ENCODE data around the gene POLDIP2. TPM values are rescaled to one million over a fixed set of nuclear protein-coding genes. Genes with fewer than 3 reads are reported as not detected.
A peak's percentile ranks its signal among the peaks of the same experiment; 100 is the strongest.

The POLDIP2 gene
- total RNA-seq, 1 donor from 2014 or later = 45.9 TPM

- TF ChIP-seq POLR2A (IDR thresholded peaks at IDR 0.05) (no peak), POLR2AphosphoS5 (IDR thresholded peaks at IDR 0.05; ENCODE audit: insufficient read depth in 1 of 2, low read depth in 1 of 2) (no peak)
- TF ChIP-seq, protein P1, sequence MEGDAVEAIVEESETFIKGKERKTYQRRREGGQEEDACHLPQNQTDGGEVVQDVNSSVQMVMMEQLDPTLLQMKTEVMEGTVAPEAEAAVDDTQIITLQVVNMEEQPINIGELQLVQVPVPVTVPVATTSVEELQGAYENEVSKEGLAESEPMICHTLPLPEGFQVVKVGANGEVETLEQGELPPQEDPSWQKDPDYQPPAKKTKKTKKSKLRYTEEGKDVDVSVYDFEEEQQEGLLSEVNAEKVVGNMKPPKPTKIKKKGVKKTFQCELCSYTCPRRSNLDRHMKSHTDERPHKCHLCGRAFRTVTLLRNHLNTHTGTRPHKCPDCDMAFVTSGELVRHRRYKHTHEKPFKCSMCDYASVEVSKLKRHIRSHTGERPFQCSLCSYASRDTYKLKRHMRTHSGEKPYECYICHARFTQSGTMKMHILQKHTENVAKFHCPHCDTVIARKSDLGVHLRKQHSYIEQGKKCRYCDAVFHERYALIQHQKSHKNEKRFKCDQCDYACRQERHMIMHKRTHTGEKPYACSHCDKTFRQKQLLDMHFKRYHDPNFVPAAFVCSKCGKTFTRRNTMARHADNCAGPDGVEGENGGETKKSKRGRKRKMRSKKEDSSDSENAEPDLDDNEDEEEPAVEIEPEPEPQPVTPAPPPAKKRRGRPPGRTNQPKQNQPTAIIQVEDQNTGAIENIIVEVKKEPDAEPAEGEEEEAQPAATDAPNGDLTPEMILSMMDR (IDR thresholded peaks at IDR 0.05) = no peak
- DNase-seq (ENCODE audit: extremely low spot score in 2 of 2) = no peak
- intact Hi-C loops (cut with DNase I) = no loop called here
- H3K9me3 ChIP-seq = no peaks in the 10 kb centered on the region
- H3K27me3 ChIP-seq = no peaks in the 10 kb centered on the region
- H3K36me3 ChIP-seq = no peaks in the 10 kb centered on the region
- peak overlapping the region; percentile 50 to 72 for H3K4me3 ChIP-seq
- H3K27ac ChIP-seq = peak overlapping the region; percentile 71
- H3K4me1 ChIP-seq = peaks cover 17% of the 10 kb centered on the region
These were observed 15.0 kb upstream of the POLDIP2 start for GRCh38 chr17:28372203-28372944.

DNA sequence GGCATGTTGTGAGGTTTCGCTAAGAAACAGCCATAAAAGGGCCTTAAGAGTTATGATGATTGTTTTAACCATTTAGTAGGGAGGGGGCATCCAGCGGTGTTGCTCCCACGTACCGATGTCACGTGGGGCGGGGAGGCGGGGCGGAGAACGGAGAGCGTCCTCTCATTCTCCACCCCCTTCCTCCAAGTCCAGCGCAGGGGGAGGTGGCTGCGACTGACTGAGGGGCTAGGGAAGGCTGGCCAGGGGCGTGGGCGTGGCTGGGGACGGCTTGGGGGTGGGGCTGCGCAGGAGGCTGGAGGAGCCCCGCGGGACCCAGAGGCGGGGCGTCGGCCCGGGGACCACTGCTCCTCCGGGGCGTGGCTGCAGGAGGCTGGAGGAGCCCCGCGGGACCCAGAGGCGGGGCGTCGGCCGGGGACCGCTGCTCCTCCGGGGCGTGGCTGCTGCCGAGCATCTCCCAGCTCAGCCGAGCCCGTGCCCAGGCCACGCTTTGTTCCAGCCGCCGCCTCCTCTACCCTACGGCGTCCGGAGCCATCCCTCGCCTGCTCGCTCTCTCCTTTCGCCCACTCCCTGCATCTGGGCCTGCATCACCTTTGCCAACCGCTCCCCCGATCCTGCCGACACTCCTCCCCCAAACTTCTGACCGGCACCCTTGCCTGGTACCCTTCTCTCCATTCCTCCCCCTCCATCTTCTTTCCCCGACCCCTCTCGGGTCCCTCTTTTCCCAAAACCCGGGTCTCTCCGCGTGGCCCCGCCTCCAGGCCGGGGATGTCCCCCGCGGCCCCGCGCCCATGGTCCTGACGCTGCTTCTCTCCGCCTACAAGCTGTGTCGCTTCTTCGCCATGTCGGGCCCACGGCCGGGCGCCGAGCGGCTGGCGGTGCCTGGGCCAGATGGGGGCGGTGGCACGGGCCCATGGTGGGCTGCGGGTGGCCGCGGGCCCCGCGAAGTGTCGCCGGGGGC lies 14.2 kb upstream of the POLDIP2 start, which contains the start of gene SARM1:
Gene SARM1, plus strand, starts transcription at position 450 of the 958 bp plus-strand sequence. Its CDS starts 339 bp downstream, at position 789.
- DNase-seq (ENCODE audit: extremely low spot score in 2 of 2) = no peak
- intact Hi-C loops (cut with DNase I) = no loop called here
- Histone ChIP-seq H3K4me1 (peaks cover 17% of the 10 kb centered on the region), H3K4me3 (peak within 1 kb of the TSS; percentile 50 to 72), H3K27ac (peak within 1 kb of the TSS; percentile 71), H3K36me3 (no peaks in the 10 kb centered on the region), H3K9me3 (no peaks in the 10 kb centered on the region), H3K27me3 (no peaks in the 10 kb centered on the region)
- peak in 1 of 2 donors; percentile 52 for TF ChIP-seq POLR2AphosphoS5 (IDR thresholded peaks at IDR 0.05; ENCODE audit: insufficient read depth in 1 of 2, low read depth in 1 of 2)
- TF ChIP-seq, protein P1 (IDR thresholded peaks at IDR 0.05) = no peak

GRCh38 chr17:28370744-28371103 lies 13.4 kb upstream of the POLDIP2 start:
- peak overlapping the region; percentile 53 for H3K27ac ChIP-seq
- no peaks in the 10 kb centered on the region for H3K36me3 ChIP-seq
- no peaks in the 10 kb centered on the region for H3K27me3 ChIP-seq
- peak overlapping the region in 1 of 2 donors; percentile 50 for H3K4me3 ChIP-seq
- H3K4me1 ChIP-seq = peaks cover 17% of the 10 kb centered on the region
- no peaks in the 10 kb centered on the region for H3K9me3 ChIP-seq
- intact Hi-C loops (cut with DNase I) = no loop called here
- TF ChIP-seq POLR2AphosphoS5 (IDR thresholded peaks at IDR 0.05; ENCODE audit: insufficient read depth in 1 of 2, low read depth in 1 of 2) = no peak
- TF ChIP-seq, protein P1 (IDR thresholded peaks at IDR 0.05) = no peak
- TF ChIP-seq POLR2A (IDR thresholded peaks at IDR 0.05) = no peak
- DNase-seq (ENCODE audit: extremely low spot score in 2 of 2) = no peak

DNA sequence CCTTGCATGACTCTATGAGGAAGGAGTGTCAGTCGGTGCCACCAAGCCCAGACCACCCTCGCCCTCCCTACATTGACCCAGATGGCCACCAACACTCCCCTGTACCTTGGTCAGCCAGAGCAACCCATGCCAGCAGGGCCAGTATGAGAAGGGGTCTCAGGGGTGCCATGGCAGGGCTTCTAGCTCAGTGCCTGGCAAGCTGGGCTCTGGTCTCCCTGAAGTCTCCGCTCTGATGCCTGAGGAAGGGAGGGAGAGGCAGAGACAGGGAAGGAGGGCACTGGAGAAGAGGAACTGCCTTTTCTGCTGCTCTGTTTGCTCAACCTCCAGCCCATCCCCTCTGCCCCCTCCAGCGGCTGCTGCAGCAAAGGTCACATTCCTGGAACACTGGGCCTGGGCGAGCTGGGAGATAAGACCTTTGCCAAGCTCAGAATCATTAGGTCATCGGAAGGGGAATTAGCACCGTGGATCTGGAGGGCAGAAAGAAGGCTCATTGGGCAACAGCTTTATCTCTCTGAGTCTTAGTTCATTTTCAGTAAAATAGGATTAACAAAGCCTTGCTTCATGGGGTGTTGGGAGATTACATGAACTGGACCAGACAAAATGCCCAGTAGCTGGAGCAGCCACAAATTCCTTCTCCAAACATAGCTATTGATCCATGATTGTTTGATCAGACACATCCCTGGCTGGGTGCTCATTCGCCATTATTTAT lies 12.9 kb upstream of the POLDIP2 start, which contains the start of gene VTN:
Gene VTN, minus strand, starts transcription at position 273 of the 709 bp plus-strand sequence. Its CDS starts 104 bp downstream, at position 169.
- intact Hi-C loops (cut with DNase I) = no loop called here
- Histone ChIP-seq H3K9me3 (no peaks in the 10 kb centered on the region), H3K27me3 (no peaks in the 10 kb centered on the region), H3K4me3 (peak within 1 kb of the TSS; percentile 50 to 72), H3K4me1 (peaks cover 17% of the 10 kb centered on the region), H3K27ac (peak within 1 kb of the TSS; percentile 53), H3K36me3 (no peaks in the 10 kb centered on the region)
- DNase-seq (ENCODE audit: extremely low spot score in 2 of 2) = no peak
- TF ChIP-seq, protein P1 (IDR thresholded peaks at IDR 0.05) = no peak
- no peak for TF ChIP-seq POLR2A (IDR thresholded peaks at IDR 0.05)
- no peak for TF ChIP-seq POLR2AphosphoS5 (IDR thresholded peaks at IDR 0.05; ENCODE audit: insufficient read depth in 1 of 2, low read depth in 1 of 2)

Measured in vagina (tissue), 2 donors.